ENCODE measurements around the gene ETS1. TPM values are rescaled to one million over a fixed set of nuclear protein-coding genes. Genes with fewer than 3 reads are reported as not detected.

ETS1 gene
- total RNA-seq, 1 donor from 2014 or later, result 115 TPM

DNA sequence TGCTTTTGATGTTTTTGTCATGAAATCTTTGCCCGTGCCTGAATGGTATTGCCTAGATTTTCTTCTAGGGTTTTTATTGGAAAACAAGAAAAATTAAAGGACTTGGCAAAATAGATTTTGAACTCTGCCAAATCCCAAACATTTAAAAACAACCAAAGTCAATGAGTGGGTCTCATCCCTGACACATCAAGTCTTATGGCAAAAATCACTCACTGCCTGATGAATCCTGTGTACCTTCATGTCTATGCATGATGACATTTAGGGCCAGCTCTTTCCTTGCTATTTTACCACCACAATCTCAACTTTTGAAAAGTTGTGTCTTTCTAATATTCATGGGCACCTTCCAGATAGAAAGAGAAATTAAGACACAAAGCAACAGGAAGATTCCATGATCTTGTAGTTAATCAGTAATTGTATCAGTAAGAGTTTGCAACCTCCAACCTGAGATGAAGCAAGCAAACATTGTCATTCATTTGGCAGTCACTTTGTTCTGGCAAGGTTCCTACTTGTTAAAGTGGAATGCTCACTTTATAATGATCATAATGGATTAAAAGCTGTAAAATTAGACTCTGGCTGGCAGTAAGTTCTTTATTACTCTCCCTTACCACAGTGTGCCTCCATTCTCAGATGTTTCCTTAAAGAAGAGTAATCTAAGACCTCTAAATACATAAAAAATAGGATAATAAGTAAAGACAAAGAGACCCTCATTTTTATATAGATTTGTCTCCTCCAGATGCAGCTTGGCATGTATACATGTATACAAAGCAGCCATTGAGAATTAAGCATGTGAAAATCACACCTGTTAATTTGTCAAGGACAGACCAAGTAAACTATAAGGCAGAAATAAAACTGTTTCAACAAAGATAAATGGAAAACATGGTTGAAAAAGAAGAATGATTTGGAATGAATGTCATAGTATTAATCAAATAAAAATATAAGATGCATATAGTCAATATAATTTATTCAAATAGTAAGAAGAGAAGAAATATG, 51.6 kb downstream of the ETS1 start:
- Mint-ChIP-seq H3K9me3 (ENCODE audit: low read depth) (no peaks in the 10 kb centered on the region), H3K4me1 (ENCODE audit: low read depth) (no peaks in the 10 kb centered on the region), H3K27ac (ENCODE audit: unreplicated experiment) (no peak overlapping the region), H3K36me3 (ENCODE audit: low read depth) (peaks cover 2% of the 10 kb centered on the region), H3K27me3 (ENCODE audit: low read depth) (peaks cover 2% of the 10 kb centered on the region), H3K4me3 (ENCODE audit: unreplicated experiment) (no peak overlapping the region)
- no peak for DNase-seq (ENCODE audit: low spot score)
- no peak for TF ChIP-seq CTCF (IDR thresholded peaks at IDR 0.05)

- Mint-ChIP-seq H3K27ac (ENCODE audit: unreplicated experiment) (no peak overlapping the region), H3K36me3 (ENCODE audit: low read depth) (peaks cover 2% of the 10 kb centered on the region), H3K9me3 (ENCODE audit: low read depth) (no peaks in the 10 kb centered on the region), H3K4me3 (ENCODE audit: unreplicated experiment) (no peak overlapping the region), H3K27me3 (ENCODE audit: low read depth) (no peaks in the 10 kb centered on the region), H3K4me1 (ENCODE audit: low read depth) (peaks cover 13% of the 10 kb centered on the region)
- no peak for TF ChIP-seq CTCF (IDR thresholded peaks at IDR 0.05)
- no peak for DNase-seq (ENCODE audit: low spot score)
Observed at GRCh38 chr11:128533472-128533871, 53.9 kb downstream of the ETS1 start.

DNA sequence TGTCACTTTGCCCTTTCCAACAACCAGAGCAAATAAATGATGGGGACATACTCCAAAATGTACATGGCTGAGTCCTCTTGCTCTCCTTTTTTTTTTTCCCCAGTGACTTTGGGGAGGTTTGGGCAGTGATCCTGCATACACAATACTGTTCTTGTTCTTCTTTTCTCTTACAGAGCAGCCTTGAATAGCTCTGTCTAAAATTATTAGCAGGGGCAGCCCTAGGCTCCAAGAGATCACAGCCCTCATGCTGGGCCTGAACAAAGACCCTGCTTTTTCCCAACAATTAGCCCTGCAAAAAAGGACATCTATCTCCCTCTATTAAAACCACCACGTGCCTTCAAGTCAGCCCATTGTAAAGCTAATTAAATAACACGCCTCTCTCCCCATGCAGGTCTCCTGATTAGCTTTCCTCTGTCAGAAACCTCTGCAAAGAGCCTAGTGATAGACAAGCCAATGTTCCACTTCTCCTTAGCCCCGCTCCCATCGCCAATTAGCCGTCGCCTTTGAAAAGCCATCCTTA, 54.7 kb downstream of the ETS1 start:
- Mint-ChIP-seq H3K27me3 (ENCODE audit: low read depth) (no peaks in the 10 kb centered on the region), H3K36me3 (ENCODE audit: low read depth) (peaks cover 2% of the 10 kb centered on the region), H3K4me3 (ENCODE audit: unreplicated experiment) (no peak overlapping the region), H3K27ac (ENCODE audit: unreplicated experiment) (no peak overlapping the region), H3K4me1 (ENCODE audit: low read depth) (peaks cover 13% of the 10 kb centered on the region), H3K9me3 (ENCODE audit: low read depth) (no peaks in the 10 kb centered on the region)
- no peak for TF ChIP-seq CTCF (IDR thresholded peaks at IDR 0.05)
- DNase-seq (ENCODE audit: low spot score), result no peak

DNA sequence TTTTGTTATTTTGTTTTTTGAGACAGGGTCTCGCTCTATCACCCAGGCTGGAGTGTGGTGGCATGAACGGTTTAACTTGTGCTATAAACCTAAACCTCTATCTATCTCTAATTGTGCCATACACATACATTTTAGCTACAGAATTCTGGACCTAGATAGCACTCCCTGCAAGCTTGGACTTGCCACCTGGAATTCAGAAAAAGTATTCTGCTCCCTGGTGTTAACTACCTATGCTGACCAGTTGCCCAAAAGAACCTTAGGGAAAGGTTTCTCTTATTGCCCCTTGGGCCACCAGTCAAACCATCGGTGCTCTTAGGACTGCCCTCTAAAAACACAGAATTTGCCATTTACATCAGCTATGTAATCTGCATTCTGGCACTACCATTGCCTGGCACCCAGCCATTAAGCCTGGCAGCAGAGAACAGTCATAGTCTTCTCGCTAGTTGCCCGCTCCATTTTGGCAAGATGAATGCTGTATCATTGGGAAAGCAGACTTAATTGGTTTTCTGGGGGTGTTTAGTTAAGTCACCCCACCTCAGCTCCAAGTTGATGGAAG, 55.3 kb downstream of the ETS1 start:
- Mint-ChIP-seq H3K27me3 (ENCODE audit: low read depth) (no peaks in the 10 kb centered on the region), H3K4me1 (ENCODE audit: low read depth) (peaks cover 13% of the 10 kb centered on the region), H3K9me3 (ENCODE audit: low read depth) (no peaks in the 10 kb centered on the region), H3K27ac (ENCODE audit: unreplicated experiment) (no peak overlapping the region), H3K4me3 (ENCODE audit: unreplicated experiment) (no peak overlapping the region), H3K36me3 (ENCODE audit: low read depth) (peaks cover 2% of the 10 kb centered on the region)
- no peak for DNase-seq (ENCODE audit: low spot score)
- TF ChIP-seq CTCF (IDR thresholded peaks at IDR 0.05), result no peak

DNA sequence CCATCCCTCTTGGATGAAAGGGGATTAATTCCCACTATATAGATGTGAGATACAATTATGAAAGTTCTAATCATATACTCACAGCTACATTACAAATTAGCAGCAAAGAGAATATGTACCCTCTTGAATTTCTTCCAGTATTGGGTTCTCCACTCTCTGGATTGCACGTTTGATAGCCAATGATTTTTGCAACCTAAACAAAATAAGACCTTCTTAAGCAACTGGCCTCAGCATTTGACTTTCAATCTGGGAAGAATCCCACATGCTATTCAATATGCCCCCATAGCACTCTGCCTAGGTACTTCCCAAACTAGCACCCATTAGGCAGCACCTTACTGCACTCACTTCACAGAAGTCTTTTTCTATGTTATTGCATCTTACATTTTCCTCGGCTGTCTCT, 55.8 kb downstream of the ETS1 start:
- no peak overlapping the region for H3K4me3 Mint-ChIP-seq (ENCODE audit: unreplicated experiment)
- H3K27me3 Mint-ChIP-seq (ENCODE audit: low read depth), result no peaks in the 10 kb centered on the region
- no peak overlapping the region for H3K27ac Mint-ChIP-seq (ENCODE audit: unreplicated experiment)
- no peaks in the 10 kb centered on the region for H3K9me3 Mint-ChIP-seq (ENCODE audit: low read depth)
- DNase-seq (ENCODE audit: low spot score), result no peak
- TF ChIP-seq CTCF (IDR thresholded peaks at IDR 0.05), result no peak
- peaks cover 13% of the 10 kb centered on the region for H3K4me1 Mint-ChIP-seq (ENCODE audit: low read depth)
- peaks cover 2% of the 10 kb centered on the region for H3K36me3 Mint-ChIP-seq (ENCODE audit: low read depth)
